Cardiac muscle cell (in vitro differentiated cells and primary cell): ENCODE data around the gene MAPT. TPM values are rescaled to one million over a fixed set of nuclear protein-coding genes. Genes with fewer than 3 reads are reported as not detected.
"Not testable (repeated sequence)": the region's sequence is repeated elsewhere in the genome, so short reads cannot be mapped to it uniquely, and the experiment has no call there.

Experiments used
- DNase-seq, 2 donors: peaks; one replicate each; pipeline versions ENCODE4 v3.0.0 to v3.0.0-alpha.2; 2010 to 2017; ENCODE audit warnings: low read depth in 1 of 2, low spot score in 1 of 2
- H3K27ac ChIP-seq: fragments of 200-600 bp; sonication (generic); 2 replicates; pipeline ENCODE4 v1.5.1; 2016
- H3K27me3 ChIP-seq: fragments of 200-600 bp; sonication (generic); 2 replicates; pipeline ENCODE4 v1.6.0; 2016; ENCODE audit warnings: control low read depth
- H3K36me3 ChIP-seq: fragments of 200-600 bp; sonication (generic); 2 replicates; pipeline ENCODE4 v1.5.1; 2016; ENCODE audit warnings: control low read depth
- H3K4me1 ChIP-seq: fragments of 200-600 bp; sonication (generic); 2 replicates; pipeline ENCODE4 v1.8.1; 2017; ENCODE audit warnings: low read depth, mild to moderate bottlenecking, mixed run types
- H3K4me3 ChIP-seq: fragments of 200-600 bp; sonication (generic); 2 replicates; pipeline ENCODE4 v1.5.1; 2016; ENCODE audit warnings: mild to moderate bottlenecking
- H3K9me3 ChIP-seq: fragments of 200-600 bp; sonication (generic); 2 replicates; pipeline ENCODE4 v1.5.1; 2017; ENCODE audit warnings: low read depth, mild to moderate bottlenecking, control low read depth
- polyA plus RNA-seq: library from polyadenylated mRNA; unstranded; fragments of >200 nt; fragmentation: Nextera tagmentation; extraction: Ambion mirVana; gene quantifications from 2 replicates; pipeline ENCODE4 v1.2.1, GENCODE V29; 2016
- total RNA-seq: library from RNA; depleted of rRNA; stranded (reverse); fragments of >200 nt; gene quantifications from 2 replicates; pipeline ENCODE4 v1.2.3, GENCODE V29; 2016
- TF ChIP-seq, protein P1 (sequence below): IDR thresholded peaks from 2 replicates; pipeline ENCODE4 v1.5.1; 2012; ENCODE audit warnings: low read depth, mild to moderate bottlenecking, low read length

Gene MAPT
- total and polyA plus RNA-seq, 2 experiments from 2014 or later, result 1.3 to 1.9 TPM

DNA sequence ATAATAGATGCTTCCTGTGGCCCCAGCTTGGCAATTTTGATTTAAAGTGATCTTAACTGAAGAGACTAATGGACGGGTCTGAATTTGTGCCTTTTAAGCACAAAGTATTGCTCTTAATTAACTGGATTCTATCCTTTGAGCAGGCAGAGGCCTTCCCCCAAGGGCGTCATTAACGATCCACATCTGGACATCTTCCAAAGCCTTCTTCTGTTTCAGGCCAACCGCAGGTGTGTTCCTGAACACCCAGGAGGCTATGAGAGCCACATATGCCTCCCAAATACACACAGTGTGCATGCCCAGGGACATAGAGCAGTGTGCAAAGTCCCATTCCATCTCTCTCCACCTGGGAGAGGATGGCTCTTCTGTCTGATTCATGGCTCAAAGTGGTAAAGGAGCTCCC lies 42.3 kb downstream of the MAPT start:
- TF ChIP-seq, protein P1, sequence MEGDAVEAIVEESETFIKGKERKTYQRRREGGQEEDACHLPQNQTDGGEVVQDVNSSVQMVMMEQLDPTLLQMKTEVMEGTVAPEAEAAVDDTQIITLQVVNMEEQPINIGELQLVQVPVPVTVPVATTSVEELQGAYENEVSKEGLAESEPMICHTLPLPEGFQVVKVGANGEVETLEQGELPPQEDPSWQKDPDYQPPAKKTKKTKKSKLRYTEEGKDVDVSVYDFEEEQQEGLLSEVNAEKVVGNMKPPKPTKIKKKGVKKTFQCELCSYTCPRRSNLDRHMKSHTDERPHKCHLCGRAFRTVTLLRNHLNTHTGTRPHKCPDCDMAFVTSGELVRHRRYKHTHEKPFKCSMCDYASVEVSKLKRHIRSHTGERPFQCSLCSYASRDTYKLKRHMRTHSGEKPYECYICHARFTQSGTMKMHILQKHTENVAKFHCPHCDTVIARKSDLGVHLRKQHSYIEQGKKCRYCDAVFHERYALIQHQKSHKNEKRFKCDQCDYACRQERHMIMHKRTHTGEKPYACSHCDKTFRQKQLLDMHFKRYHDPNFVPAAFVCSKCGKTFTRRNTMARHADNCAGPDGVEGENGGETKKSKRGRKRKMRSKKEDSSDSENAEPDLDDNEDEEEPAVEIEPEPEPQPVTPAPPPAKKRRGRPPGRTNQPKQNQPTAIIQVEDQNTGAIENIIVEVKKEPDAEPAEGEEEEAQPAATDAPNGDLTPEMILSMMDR, result no peak
- peaks cover 4% of the 10 kb centered on the region for H3K27me3 ChIP-seq
- H3K36me3 ChIP-seq, result no peaks in the 10 kb centered on the region
- no peak overlapping the region for H3K27ac ChIP-seq
- no peak overlapping the region for H3K4me3 ChIP-seq
- H3K9me3 ChIP-seq, result no peaks in the 10 kb centered on the region
- H3K4me1 ChIP-seq, result no peaks in the 10 kb centered on the region
- DNase-seq, result no peak

DNA sequence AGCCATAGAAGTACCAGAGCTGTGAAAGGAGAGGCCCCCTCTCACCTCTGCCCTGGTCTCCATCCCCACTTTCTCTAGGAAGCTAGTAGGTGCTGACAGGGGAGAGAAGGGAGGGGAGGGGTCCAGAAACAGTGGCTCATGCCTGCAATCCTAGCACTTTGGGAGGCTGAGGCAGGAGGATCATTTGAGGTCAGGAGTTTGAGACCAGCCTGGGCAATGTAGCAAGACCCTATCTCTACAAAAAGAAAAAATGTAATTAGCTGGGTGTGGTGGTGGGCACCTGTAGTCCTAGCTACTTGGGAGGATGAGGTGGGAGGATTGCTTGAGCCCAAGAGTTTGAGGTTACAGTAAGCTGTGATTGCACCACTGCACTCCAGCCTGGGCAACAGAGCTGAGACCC lies 42.8 kb downstream of the MAPT start:
- H3K4me3 ChIP-seq, H3K27ac ChIP-seq, H3K36me3 ChIP-seq, H3K9me3 ChIP-seq, DNase-seq, H3K27me3 ChIP-seq, H3K4me1 ChIP-seq: not testable (repeated sequence)

DNA sequence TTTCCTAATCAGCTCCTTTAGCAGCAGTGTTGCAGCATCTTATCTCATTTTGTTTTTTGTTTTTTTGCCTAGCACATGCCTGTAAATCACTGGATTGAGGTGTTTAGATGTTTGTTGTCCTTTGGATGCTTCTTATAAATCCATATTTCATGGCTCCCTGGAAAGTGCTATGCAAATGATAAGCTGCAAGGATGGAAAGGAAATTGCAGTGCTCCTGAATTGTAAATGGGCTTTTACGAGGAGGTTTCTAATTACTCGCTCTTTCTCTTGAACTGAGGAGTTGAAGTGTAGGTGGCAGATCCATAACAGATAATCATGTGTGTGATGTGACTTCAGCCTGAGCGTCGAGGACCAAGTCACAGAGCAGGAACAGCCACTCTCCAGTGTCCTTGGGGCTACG lies 45.0 kb downstream of the MAPT start:
- no peaks in the 10 kb centered on the region for H3K9me3 ChIP-seq

DNA sequence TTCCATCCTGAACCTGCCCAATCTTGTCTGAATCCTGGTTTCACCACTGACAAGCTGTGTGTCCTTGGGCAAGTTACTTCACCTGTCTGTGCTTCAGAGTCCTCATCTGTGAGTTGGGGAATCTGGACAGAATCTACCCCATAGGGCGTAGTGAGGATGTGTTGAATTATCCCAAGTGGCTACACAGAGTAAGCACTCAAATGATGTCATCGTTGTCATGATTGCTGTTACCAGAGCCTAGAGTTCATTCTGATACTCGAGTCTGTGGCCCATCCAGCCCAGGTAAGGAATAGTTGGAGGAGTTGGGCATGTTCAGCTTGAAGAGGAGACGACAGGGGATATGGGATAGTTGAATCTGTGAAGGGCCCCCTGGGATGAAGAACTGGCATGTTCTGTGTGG lies 45.9 kb downstream of the MAPT start:
- H3K9me3 ChIP-seq, result no peaks in the 10 kb centered on the region
- no peak overlapping the region for H3K4me3 ChIP-seq
- no peaks in the 10 kb centered on the region for H3K36me3 ChIP-seq
- H3K27ac ChIP-seq, result no peak overlapping the region
- no peak for DNase-seq
- TF ChIP-seq, protein P1, result no peak
- H3K4me1 ChIP-seq, result no peaks in the 10 kb centered on the region
- peaks cover 4% of the 10 kb centered on the region for H3K27me3 ChIP-seq

More for the DNA sequence above, 45.0 kb downstream of the MAPT start:
- Histone ChIP-seq H3K4me3 (no peak overlapping the region), H3K36me3 (no peaks in the 10 kb centered on the region), H3K27ac (no peak overlapping the region), H3K27me3 (peaks cover 4% of the 10 kb centered on the region), H3K4me1 (no peaks in the 10 kb centered on the region)
- TF ChIP-seq, protein P1, result no peak
- no peak for DNase-seq

DNA sequence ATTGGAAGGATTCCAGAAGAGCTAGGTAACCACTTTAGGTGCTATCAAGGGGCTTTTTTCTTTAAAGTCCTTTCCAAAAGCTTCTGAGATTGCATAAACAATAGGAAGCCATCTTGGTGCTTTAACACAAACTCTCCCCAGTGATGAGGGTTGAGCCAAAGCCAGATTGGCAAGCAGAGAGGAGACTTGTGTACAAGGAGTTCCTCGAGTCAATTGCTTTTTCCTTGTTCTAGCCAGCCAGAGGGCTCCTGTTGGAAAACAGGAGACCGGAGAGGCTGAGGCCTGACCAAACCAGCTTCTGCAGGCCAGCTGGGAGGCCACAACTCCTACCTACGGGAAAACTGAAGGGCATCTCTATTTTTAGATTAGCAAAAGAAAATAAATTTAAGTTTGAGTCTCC lies 46.5 kb downstream of the MAPT start:
- H3K27me3 ChIP-seq, result peaks cover 4% of the 10 kb centered on the region
- TF ChIP-seq, protein P1, result no peak

DNA sequence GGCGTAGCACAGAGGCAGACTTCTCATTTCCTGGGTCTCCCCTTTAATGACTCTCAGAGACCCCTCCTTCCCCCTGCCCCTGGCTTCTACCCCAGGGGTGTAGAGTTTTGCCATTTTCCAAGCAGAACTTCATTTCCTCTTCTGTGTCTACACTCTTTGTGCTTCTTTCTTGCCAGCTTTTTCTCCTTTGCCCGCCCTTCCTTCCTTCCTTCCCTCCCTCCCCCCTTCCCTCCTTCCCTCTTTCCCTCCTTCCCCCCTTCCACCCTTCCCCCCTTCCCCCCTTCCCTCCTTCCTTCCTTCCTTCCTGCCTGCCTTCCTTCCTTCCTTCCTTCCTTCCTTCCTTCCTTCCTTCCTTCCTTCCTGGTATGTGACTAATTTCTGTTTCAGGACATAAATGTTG lies 47.0 kb downstream of the MAPT start:
- Histone ChIP-seq H3K4me1 (no peaks in the 10 kb centered on the region), H3K27ac (no peak overlapping the region), H3K4me3 (no peak overlapping the region), H3K9me3 (no peaks in the 10 kb centered on the region), H3K36me3 (no peaks in the 10 kb centered on the region), H3K27me3 (peaks cover 4% of the 10 kb centered on the region)
- no peak for DNase-seq
- TF ChIP-seq, protein P1, result no peak

More for the DNA sequence above, 46.5 kb downstream of the MAPT start:
- no peaks in the 10 kb centered on the region for H3K36me3 ChIP-seq
- no peaks in the 10 kb centered on the region for H3K4me1 ChIP-seq
- H3K9me3 ChIP-seq, result no peaks in the 10 kb centered on the region
- peak in 1 of 2 donors; percentile 24 for DNase-seq
- no peak overlapping the region for H3K4me3 ChIP-seq
- H3K27ac ChIP-seq, result no peak overlapping the region
